HepG2 (cell line): Measurements from ENCODE around the gene ZNF488. TPM values are rescaled to one million over a fixed set of nuclear protein-coding genes. Genes with fewer than 3 reads are reported as not detected.

Experiments
- ATAC-seq: fragments of 200-7000 bp; cut with Tn5 transposase; 3 replicates; pipeline ENCODE4 v1.9.1; 2020; ENCODE audit warnings: mild to moderate bottlenecking, moderate library complexity
- BruUV-seq: library from RNA; stranded (reverse); fragments of 400-500 nt; replicated peaks from 2 replicates; lab custom pipeline; 2021; lab: Mats Ljungman, UMichigan
- CTCF ChIA-PET: fragments of 300-600 bp; formaldehyde crosslinking; extraction: SDS; loops from one replicate; lab custom pipeline; 2021; ENCODE audit warnings: low total read pairs, inconsistent platforms, low intra/inter-chr PET ratio; lab: Yijun Ruan, JAX
- POLR2A ChIA-PET: fragments of 350-600 bp; sonication (Branson Sonifier 250); formaldehyde crosslinking; loops from one replicate; lab custom pipeline; 2020; ENCODE audit warnings: antibody characterized with exemption, inconsistent platforms; lab: Yijun Ruan, JAX
- DNase-seq: peaks from one replicate; pipeline ENCODE4 v3.0.0-alpha.2; 2015; ENCODE audit warnings: low spot score
- FAIRE-seq: peaks from 3 replicates; lab custom pipeline; 2011; peaks lifted over from hg19 to GRCh38; lab: Jason Lieb, UNC
- H2AFZ ChIP-seq: one replicate; pipeline ENCODE4 v1.6.1; 2011; ENCODE audit warnings: low read length, inconsistent platforms
- H3K27ac ChIP-seq: fragments of 300-600 bp; 3 replicates; pipeline ENCODE4 v1.8.0; 2011; ENCODE audit warnings: mixed run types, mild to moderate bottlenecking, mixed read lengths, low read length, inconsistent platforms; ENCODE audit not compliant: insufficient read depth; ENCODE audit errors: extremely low read length
- H3K27me3 ChIP-seq, 2 experiments: fragments of 200-600 bp in 1 of 2; 2 replicates in 1 of 2; 3 replicates in 1 of 2; pipeline versions ENCODE4 v1.6.0 to v1.8.0; 2011; ENCODE audit warnings: low read length in 2 of 2, mild to moderate bottlenecking in 2 of 2, moderate library complexity in 2 of 2, inconsistent platforms in 1 of 2; ENCODE audit not compliant: insufficient read depth in 2 of 2, control insufficient read depth in 1 of 2
- H3K36me3 ChIP-seq, 2 experiments: fragments of 200-600 bp in 1 of 2; replicated peaks in 1 of 2; 2 replicates in 1 of 2; 3 replicates in 1 of 2; pipeline versions ENCODE4 v1.5.1 to v1.8.0; 2011; ENCODE audit warnings: low read length in 2 of 2, inconsistent platforms in 1 of 2; ENCODE audit not compliant: insufficient read depth in 2 of 2, control insufficient read depth in 1 of 2
- H3K4me1 ChIP-seq: 2 replicates; pipeline ENCODE4 v1.5.1; 2012; ENCODE audit warnings: low read length, inconsistent platforms; ENCODE audit not compliant: insufficient read depth
- H3K4me2 ChIP-seq: 2 replicates; pipeline ENCODE4 v1.6.0; 2011; ENCODE audit warnings: low read depth, low read length, inconsistent platforms
- H3K4me3 ChIP-seq, 3 experiments: fragments of 200-600 bp in 1 of 3; sonication (generic), shearing (Covaris generic) in 1 of 3; replicated peaks in 1 of 3; 2 replicates each; pipeline ENCODE4 v1.5.1; 2011 to 2016; ENCODE audit warnings: low read length in 3 of 3, inconsistent platforms in 2 of 3, low read depth in 2 of 3, mild to moderate bottlenecking in 2 of 3, control low read depth in 1 of 3, mixed read lengths in 1 of 3; ENCODE audit not compliant: insufficient read depth in 1 of 3
- H3K79me2 ChIP-seq: one replicate; pipeline ENCODE4 v1.6.1; 2011; ENCODE audit warnings: low read length, inconsistent platforms; ENCODE audit not compliant: insufficient read depth
- H3K9ac ChIP-seq: 2 replicates; pipeline ENCODE4 v1.6.0; 2011; ENCODE audit warnings: mild to moderate bottlenecking, low read depth, low read length, inconsistent platforms; ENCODE audit not compliant: insufficient read depth
- H3K9me3 ChIP-seq: 2 replicates; pipeline ENCODE4 v1.5.1; 2012; ENCODE audit warnings: mild to moderate bottlenecking, low read length
- H4K20me1 ChIP-seq: 2 replicates; pipeline ENCODE4 v1.6.0; 2011; ENCODE audit warnings: inconsistent platforms, mild to moderate bottlenecking, low read length, moderate library complexity; ENCODE audit not compliant: insufficient read depth
- CBFB ChIP-seq: sonication (generic); formaldehyde crosslinking; IDR thresholded peaks from 2 replicates; pipeline ENCODE4 v1.4.0; 2020; ENCODE audit warnings: missing genetic modification reagents
- CTCF ChIP-seq: sonication (generic); formaldehyde crosslinking; IDR thresholded peaks from 2 replicates; pipeline ENCODE4 v1.5.0; 2020; ENCODE audit warnings: mild to moderate bottlenecking, missing genetic modification reagents, moderate library complexity
- DNMT3B ChIP-seq: conservative IDR thresholded peaks from 2 replicates; pipeline ENCODE4 v1.6.1; 2016; ENCODE audit warnings: missing biosample characterization, control low read depth
- E2F2 ChIP-seq: sonication (generic); formaldehyde crosslinking; IDR thresholded peaks from 2 replicates; pipeline ENCODE4 v1.4.0; 2020; ENCODE audit warnings: missing genetic modification reagents, borderline replicate concordance
- FOXO1 ChIP-seq: sonication (generic); formaldehyde crosslinking; IDR thresholded peaks from 2 replicates; pipeline ENCODE4 v1.4.0; 2020; ENCODE audit warnings: missing genetic modification reagents
- IRX3 ChIP-seq: sonication (generic); formaldehyde crosslinking; IDR thresholded peaks from 2 replicates; pipeline ENCODE4 v1.8.1; 2023; ENCODE audit warnings: mild to moderate bottlenecking, low read depth, missing genetic modification reagents, borderline replicate concordance
- NFYC ChIP-seq: IDR thresholded peaks from 2 replicates; pipeline ENCODE4 v1.6.1; 2016; ENCODE audit warnings: missing genetic modification reagents, missing compliant biosample characterization
- PLSCR1 ChIP-seq: sonication (generic); formaldehyde crosslinking; IDR thresholded peaks from 2 replicates; pipeline ENCODE4 v1.5.0; 2020; ENCODE audit warnings: missing genetic modification reagents, mild to moderate bottlenecking, borderline replicate concordance
- SMC3 ChIP-seq: IDR thresholded peaks from 2 replicates; pipeline ENCODE4 v1.6.1; 2011; ENCODE audit warnings: low read length, improper control_type of control experiment
- STAG1 ChIP-seq: sonication (generic); formaldehyde crosslinking; IDR thresholded peaks from 2 replicates; pipeline ENCODE4 v1.4.0; 2020; ENCODE audit warnings: missing genetic modification reagents
- ZNF280D ChIP-seq: sonication (generic); formaldehyde crosslinking; IDR thresholded peaks from 2 replicates; pipeline ENCODE4 v1.5.1; 2020; ENCODE audit warnings: mild to moderate bottlenecking, missing genetic modification reagents
- ZNF549 ChIP-seq: sonication (generic); formaldehyde crosslinking; IDR thresholded peaks from 2 replicates; pipeline ENCODE4 v1.5.0; 2020; ENCODE audit warnings: missing genetic modification reagents
- WGBS: methylation state at CpG from one replicate; pipeline ENCODE4 v1.1.6; 2017; ENCODE audit warnings: low lambda C conversion rate; 5-methylcytosine and 5-hydroxymethylcytosine counted together
- in situ Hi-C: cut with HindIII; loops from 2 replicates; pipeline ENCODE4 v1.10.0; 2017; ENCODE audit warnings: low pct_unique_long_range_greater_than_20kb; ENCODE audit not compliant: extremely low pct_ligation_motif_present
- intact Hi-C: fragments of 100-400 bp; cut with micrococcal nuclease; formaldehyde crosslinking; loops from one replicate; pipeline ENCODE4 v1.10.0; 2022; ENCODE audit not compliant: unreplicated experiment
- polyA plus RNA-seq, 8 experiments: library from polyadenylated mRNA; depleted of rRNA in 3 of 8; stranded (reverse) in 7 of 8; unstranded in 1 of 8; fragments of >200 nt; fragmentation: Illumina TruSeq in 4 of 8; extraction: Trizol in 4 of 8; gene quantifications; 2 replicates each; pipeline versions ENCODE4 v1.2.1 to v1.2.3, GENCODE V29; 2011 to 2016; ENCODE audit warnings: low read depth in 4 of 8, missing spikeins in 1 of 8, mixed read lengths in 1 of 8; ENCODE audit not compliant: insufficient read depth in 1 of 8
- total RNA-seq, 5 experiments: library from RNA; depleted of rRNA; stranded (reverse); fragments of >200 nt; fragmentation: Illumina TruSeq; extraction: Trizol; gene quantifications; 2 replicates each; pipeline ENCODE4 v1.2.3, GENCODE V29; 2016; ENCODE audit warnings: low read depth in 1 of 5

ZNF488 gene
- total and polyA plus RNA-seq, 2 of the 13 experiments (the other 11 are each of a cell fraction or from before 2014, with no cell fraction given), result 0.13 to 0.15 TPM

GRCh38 chr10:47354165-47354564, 29.9 kb downstream of the ZNF488 start:
- DNase-seq (peak; percentile 12), ATAC-seq (peak; percentile 78), FAIRE-seq (no peak)
- Histone ChIP-seq H3K4me2 (no peak overlapping the region), H3K27ac (no peak overlapping the region), H3K4me3 (no peak overlapping the region), H3K4me1 (no peaks in the 10 kb centered on the region), H3K36me3 (no peaks in the 10 kb centered on the region), H4K20me1 (no peaks in the 10 kb centered on the region), H3K27me3 (peaks cover 8 to 16% of the 10 kb centered on the region in 2 experiments; a peak in 3 of 5 replicates), H3K9me3 (no peaks in the 10 kb centered on the region), H3K9ac (no peak overlapping the region), H2AFZ (no peak overlapping the region), H3K79me2 (no peaks in the 10 kb centered on the region)
- TF ChIP-seq NFYC (no peak), STAG1 (peak; percentile 50), E2F2 (CRISPR knock-in tag) (no peak), ZNF549 (CRISPR knock-in tag) (no peak), CTCF (CRISPR knock-in tag) (peak; percentile 52), SMC3 (peak; percentile 33; the same call in 1 of the 2 replicates), PLSCR1 (no peak), CBFB (CRISPR knock-in tag) (no peak), DNMT3B (CRISPR knock-in tag) (no peak), ZNF280D (no peak), FOXO1 (CRISPR knock-in tag) (no peak), IRX3 (CRISPR knock-in tag) (no peak)
- intact Hi-C loops, result no loop called here
- ChIA-PET POLR2A (no interaction called here), CTCF (no interaction called here)
- WGBS, result 4% methylated on average over 4 of the region's 4 CpGs
- in situ Hi-C loops, result no loop called here
- no TSS peak for BruUV-seq
